ENCODE measurements around the gene DPF3. TPM values are rescaled to one million over a fixed set of nuclear protein-coding genes. Genes with fewer than 3 reads are reported as not detected.

DPF3 gene
- total RNA-seq, 1 experiment from 2014 or later = 1.9 TPM

DNA sequence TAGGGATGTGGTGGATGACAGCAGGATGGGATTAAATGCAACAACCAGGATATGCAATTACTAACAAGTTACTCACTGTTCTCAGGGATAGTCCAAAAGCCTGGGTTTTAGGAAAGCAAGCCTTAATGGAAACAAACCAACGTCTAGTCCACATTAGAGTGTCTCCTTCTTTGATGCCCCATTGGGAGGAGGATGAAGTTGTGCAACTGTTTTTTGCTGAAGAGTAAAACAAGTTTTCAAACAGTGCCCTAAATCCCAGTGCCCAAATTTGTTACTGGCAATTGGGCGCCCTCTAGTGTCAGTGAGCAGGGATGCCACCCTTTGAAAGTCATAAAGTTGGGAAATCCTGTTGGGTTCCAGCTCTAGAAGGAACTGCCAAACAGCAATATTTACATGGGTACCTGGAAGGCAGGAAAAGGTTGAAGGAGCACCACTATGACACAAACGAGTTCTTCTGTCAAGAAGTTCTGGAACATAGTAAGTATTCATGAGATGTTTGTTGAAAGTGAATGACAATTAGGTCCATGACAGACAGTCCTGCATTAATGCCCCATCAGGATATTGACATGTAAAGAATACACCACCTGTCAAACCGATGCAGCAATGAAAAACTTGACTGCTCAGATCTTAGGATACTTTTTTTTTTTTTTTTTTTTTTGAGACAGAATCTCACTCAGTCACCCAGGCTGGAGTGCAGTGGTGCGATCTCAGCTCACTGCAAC lies 11.1 kb upstream of the DPF3 start:
- Mint-ChIP-seq H3K27me3 (ENCODE audit: insufficient read depth, unreplicated experiment) (no peaks in the 10 kb centered on the region), H3K4me1 (ENCODE audit: insufficient read depth, unreplicated experiment) (peaks cover 22% of the 10 kb centered on the region), H3K9me3 (ENCODE audit: unreplicated experiment) (no peaks in the 10 kb centered on the region), H3K4me3 (ENCODE audit: unreplicated experiment) (no peak overlapping the region), H3K27ac (ENCODE audit: low read depth, unreplicated experiment) (no peak overlapping the region), H3K36me3 (ENCODE audit: insufficient read depth, unreplicated experiment) (no peaks in the 10 kb centered on the region)
- POLR2A ChIA-PET = interaction anchor here (0.7 to 2.2 kb wide), 6 partner anchors 11 to 1791 kb away, joined by 3 to 14 read pairs (median 4); partner anchors contain the start of gene DPF3
- intact Hi-C loops (cut with micrococcal nuclease) = loop anchor here (1.0 to 5.0 kb wide), 3 partner anchors 44 to 388 kb away; no protein-coding TSS in a partner anchor
- peak; percentile 82 for DNase-seq (ENCODE audit: unreplicated experiment)
- CTCF ChIA-PET = interaction anchor here (0.7 to 5.0 kb wide), 27 partner anchors 10 to 1215 kb away, joined by 3 to 295 read pairs (median 5); partner anchors contain the start of gene DPF3
- no TSS peak for BruUV-seq (replicated peaks)
- TF ChIP-seq, protein P1, sequence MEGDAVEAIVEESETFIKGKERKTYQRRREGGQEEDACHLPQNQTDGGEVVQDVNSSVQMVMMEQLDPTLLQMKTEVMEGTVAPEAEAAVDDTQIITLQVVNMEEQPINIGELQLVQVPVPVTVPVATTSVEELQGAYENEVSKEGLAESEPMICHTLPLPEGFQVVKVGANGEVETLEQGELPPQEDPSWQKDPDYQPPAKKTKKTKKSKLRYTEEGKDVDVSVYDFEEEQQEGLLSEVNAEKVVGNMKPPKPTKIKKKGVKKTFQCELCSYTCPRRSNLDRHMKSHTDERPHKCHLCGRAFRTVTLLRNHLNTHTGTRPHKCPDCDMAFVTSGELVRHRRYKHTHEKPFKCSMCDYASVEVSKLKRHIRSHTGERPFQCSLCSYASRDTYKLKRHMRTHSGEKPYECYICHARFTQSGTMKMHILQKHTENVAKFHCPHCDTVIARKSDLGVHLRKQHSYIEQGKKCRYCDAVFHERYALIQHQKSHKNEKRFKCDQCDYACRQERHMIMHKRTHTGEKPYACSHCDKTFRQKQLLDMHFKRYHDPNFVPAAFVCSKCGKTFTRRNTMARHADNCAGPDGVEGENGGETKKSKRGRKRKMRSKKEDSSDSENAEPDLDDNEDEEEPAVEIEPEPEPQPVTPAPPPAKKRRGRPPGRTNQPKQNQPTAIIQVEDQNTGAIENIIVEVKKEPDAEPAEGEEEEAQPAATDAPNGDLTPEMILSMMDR (IDR thresholded peaks at IDR 0.05; ENCODE audit: unreplicated experiment) = peak; percentile 90

DNA sequence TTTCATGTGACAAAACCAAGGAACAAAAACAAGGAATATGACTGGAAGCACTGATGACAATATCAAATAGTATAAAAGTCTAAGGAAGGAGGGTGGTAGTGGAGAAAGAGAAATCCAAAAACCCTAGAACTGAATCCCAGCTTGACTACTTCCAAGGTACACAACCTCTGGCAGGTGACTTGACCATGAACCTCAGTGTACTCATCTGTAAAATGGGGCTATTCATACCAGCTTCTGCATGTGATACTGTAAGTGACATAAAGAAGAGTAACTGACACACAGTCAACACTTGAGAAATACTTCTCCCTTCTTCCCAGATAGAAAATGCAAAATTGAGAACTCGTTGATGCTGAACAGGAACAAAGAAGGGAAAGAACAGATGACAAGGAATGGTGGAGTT lies 10.3 kb upstream of the DPF3 start:
- POLR2A ChIA-PET = interaction anchor here (0.6 to 2.2 kb wide), 5 partner anchors 10 to 390 kb away, joined by 3 to 13 read pairs (median 3); partner anchors contain the start of gene DPF3
- no peak overlapping the region for H3K4me3 Mint-ChIP-seq (ENCODE audit: unreplicated experiment)
- H3K27me3 Mint-ChIP-seq (ENCODE audit: insufficient read depth, unreplicated experiment) = no peaks in the 10 kb centered on the region
- H3K36me3 Mint-ChIP-seq (ENCODE audit: insufficient read depth, unreplicated experiment) = no peaks in the 10 kb centered on the region
- no peak overlapping the region for H3K27ac Mint-ChIP-seq (ENCODE audit: low read depth, unreplicated experiment)
- peaks cover 22% of the 10 kb centered on the region for H3K4me1 Mint-ChIP-seq (ENCODE audit: insufficient read depth, unreplicated experiment)
- no peaks in the 10 kb centered on the region for H3K9me3 Mint-ChIP-seq (ENCODE audit: unreplicated experiment)
- intact Hi-C loops (cut with micrococcal nuclease) = loop anchor here (2.0 kb wide), 1 partner anchor 45 kb away; no protein-coding TSS in a partner anchor
- no TSS peak for BruUV-seq (replicated peaks)
- TF ChIP-seq, protein P1 (IDR thresholded peaks at IDR 0.05; ENCODE audit: unreplicated experiment) = no peak
- CTCF ChIA-PET = interaction anchor here (0.8 to 5.0 kb wide), 16 partner anchors 12 to 408 kb away, joined by 3 to 295 read pairs (median 6); no protein-coding TSS in a partner anchor
- no peak for DNase-seq (ENCODE audit: unreplicated experiment)

DNA sequence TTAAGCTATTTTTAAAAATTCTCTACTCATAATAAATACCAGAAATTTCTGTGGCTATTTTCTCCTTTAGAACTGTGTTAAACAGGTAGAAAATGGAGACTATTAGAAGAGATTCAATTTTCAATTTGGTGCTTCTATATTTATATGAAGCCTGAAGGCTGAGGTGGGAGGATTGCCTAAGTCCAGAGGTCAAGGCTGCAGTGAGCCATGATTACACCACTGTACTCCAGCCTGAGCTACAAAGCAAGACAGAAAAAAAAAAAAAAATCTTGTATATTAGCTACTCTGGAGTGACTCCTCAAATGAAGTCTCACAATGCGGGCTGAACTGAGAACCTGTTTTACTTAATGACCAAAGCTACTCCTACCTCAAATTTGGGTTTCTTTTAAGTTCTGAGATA lies 9.8 kb upstream of the DPF3 start:
- Mint-ChIP-seq H3K27me3 (ENCODE audit: insufficient read depth, unreplicated experiment) (no peaks in the 10 kb centered on the region), H3K27ac (ENCODE audit: low read depth, unreplicated experiment) (no peak overlapping the region), H3K36me3 (ENCODE audit: insufficient read depth, unreplicated experiment) (no peaks in the 10 kb centered on the region), H3K9me3 (ENCODE audit: unreplicated experiment) (no peaks in the 10 kb centered on the region), H3K4me3 (ENCODE audit: unreplicated experiment) (no peak overlapping the region), H3K4me1 (ENCODE audit: insufficient read depth, unreplicated experiment) (peaks cover 22% of the 10 kb centered on the region)
- ChIA-PET POLR2A (interaction anchor here (0.6 to 2.2 kb wide), 6 partner anchors 10 to 390 kb away, joined by 3 to 13 read pairs (median 3); partner anchors contain the start of gene DPF3), CTCF (interaction anchor here (0.7 to 5.0 kb wide), 13 partner anchors 8 to 464 kb away, joined by 3 to 295 read pairs (median 5); no protein-coding TSS in a partner anchor)
- intact Hi-C loops (cut with micrococcal nuclease) = loop anchor here (2.0 kb wide), 1 partner anchor 45 kb away; no protein-coding TSS in a partner anchor
- no peak for DNase-seq (ENCODE audit: unreplicated experiment)
- TF ChIP-seq, protein P1 (IDR thresholded peaks at IDR 0.05; ENCODE audit: unreplicated experiment) = no peak
- BruUV-seq (replicated peaks) = no TSS peak
